ENCODE measurements around the gene TCF4. TPM values are rescaled to one million over a fixed set of nuclear protein-coding genes. Genes with fewer than 3 reads are reported as not detected.

The TCF4 gene
- total RNA-seq, 4 donors from 2014 or later = 30.3 to 51.1 (median 40.1) TPM

DNA sequence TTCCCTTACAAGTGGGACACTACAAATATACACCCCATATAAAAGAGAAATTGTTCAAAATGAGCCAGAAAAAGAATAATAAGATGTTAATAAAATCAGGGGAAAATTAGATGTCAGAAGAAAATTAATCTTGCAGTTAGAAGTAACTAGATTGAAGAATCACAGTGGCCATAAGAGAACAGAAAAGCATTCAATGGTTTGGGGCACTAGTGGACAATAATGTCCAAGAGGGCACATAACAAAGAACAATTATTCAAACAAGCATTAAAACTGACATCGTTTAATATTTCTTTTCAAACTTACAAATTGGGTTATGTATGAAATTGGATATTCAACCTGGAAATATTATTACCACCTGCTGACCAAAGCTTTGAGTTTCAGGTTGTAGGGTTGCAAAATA is 12.9 kb downstream of the TCF4 start:
- Histone ChIP-seq H3K27ac (no peak overlapping the region), H3K27me3 (no peaks in the 10 kb centered on the region), H3K4me3 (no peak overlapping the region), H3K4me1 (peaks cover 0 to 2% (median 0%) of the 10 kb centered on the region in 4 donors), H3K9me3 (no peaks in the 10 kb centered on the region), H3K36me3 (no peaks in the 10 kb centered on the region)
- intact Hi-C loops (cut with DNase I; ENCODE audit: low total_unique reads) (no loop called here), in situ Hi-C loops (cut with MboI; ENCODE audit: low pct_ligation_motif_present in 1 of 4, low pct_unique_long_range_greater_than_20kb in 1 of 4, low sequenced_read_pairs in 3 of 4) (loop anchor here in 3 of 4 donors (25.0 kb wide), 3 partner anchors 163 to 338 kb away; no protein-coding TSS in a partner anchor)
- TF ChIP-seq, protein P1, sequence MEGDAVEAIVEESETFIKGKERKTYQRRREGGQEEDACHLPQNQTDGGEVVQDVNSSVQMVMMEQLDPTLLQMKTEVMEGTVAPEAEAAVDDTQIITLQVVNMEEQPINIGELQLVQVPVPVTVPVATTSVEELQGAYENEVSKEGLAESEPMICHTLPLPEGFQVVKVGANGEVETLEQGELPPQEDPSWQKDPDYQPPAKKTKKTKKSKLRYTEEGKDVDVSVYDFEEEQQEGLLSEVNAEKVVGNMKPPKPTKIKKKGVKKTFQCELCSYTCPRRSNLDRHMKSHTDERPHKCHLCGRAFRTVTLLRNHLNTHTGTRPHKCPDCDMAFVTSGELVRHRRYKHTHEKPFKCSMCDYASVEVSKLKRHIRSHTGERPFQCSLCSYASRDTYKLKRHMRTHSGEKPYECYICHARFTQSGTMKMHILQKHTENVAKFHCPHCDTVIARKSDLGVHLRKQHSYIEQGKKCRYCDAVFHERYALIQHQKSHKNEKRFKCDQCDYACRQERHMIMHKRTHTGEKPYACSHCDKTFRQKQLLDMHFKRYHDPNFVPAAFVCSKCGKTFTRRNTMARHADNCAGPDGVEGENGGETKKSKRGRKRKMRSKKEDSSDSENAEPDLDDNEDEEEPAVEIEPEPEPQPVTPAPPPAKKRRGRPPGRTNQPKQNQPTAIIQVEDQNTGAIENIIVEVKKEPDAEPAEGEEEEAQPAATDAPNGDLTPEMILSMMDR (IDR thresholded peaks at IDR 0.05) = no peak
- no peak for TF ChIP-seq POLR2AphosphoS5 (IDR thresholded peaks at IDR 0.05)
- TF ChIP-seq EP300 (IDR thresholded peaks at IDR 0.05; ENCODE audit: low read depth) = no peak
- no peak for TF ChIP-seq POLR2A (IDR thresholded peaks at IDR 0.05)
- 92 to 98% methylated on average over 1 of the region's 1 CpG for WGBS, 2 donors (ENCODE audit: low coverage in 1 of 2)
- DNase-seq = no peak

- H3K36me3 ChIP-seq = no peaks in the 10 kb centered on the region
- 89 to 100% methylated on average over 1 to 2 of the region's 2 CpGs for WGBS, 2 donors (ENCODE audit: low coverage in 1 of 2)
- DNase-seq = no peak
- no peak overlapping the region for H3K4me3 ChIP-seq
- H3K27ac ChIP-seq = no peak overlapping the region
- no peak for TF ChIP-seq POLR2A (IDR thresholded peaks at IDR 0.05)
- no peak for TF ChIP-seq POLR2AphosphoS5 (IDR thresholded peaks at IDR 0.05)
- TF ChIP-seq, protein P1 (IDR thresholded peaks at IDR 0.05) = no peak
- TF ChIP-seq EP300 (IDR thresholded peaks at IDR 0.05; ENCODE audit: low read depth) = no peak
- H3K9me3 ChIP-seq = no peaks in the 10 kb centered on the region
- in situ Hi-C loops (cut with MboI; ENCODE audit: low pct_ligation_motif_present in 1 of 4, low pct_unique_long_range_greater_than_20kb in 1 of 4, low sequenced_read_pairs in 3 of 4) (no loop called here), intact Hi-C loops (cut with DNase I; ENCODE audit: low total_unique reads) (no loop called here)
- no peaks in the 10 kb centered on the region for H3K4me1 ChIP-seq
- no peaks in the 10 kb centered on the region for H3K27me3 ChIP-seq
Observed at GRCh38 chr18:55573386-55573785, 14.6 kb downstream of the TCF4 start.

- no peak overlapping the region for H3K27ac ChIP-seq
- intact Hi-C loops (cut with DNase I; ENCODE audit: low total_unique reads) = no loop called here
- TF ChIP-seq POLR2A (IDR thresholded peaks at IDR 0.05) (no peak), EP300 (IDR thresholded peaks at IDR 0.05; ENCODE audit: low read depth) (no peak), POLR2AphosphoS5 (IDR thresholded peaks at IDR 0.05) (no peak)
- TF ChIP-seq, protein P1 (IDR thresholded peaks at IDR 0.05) = no peak
Observed at GRCh38 chr18:55570966-55571365, 17.0 kb downstream of the TCF4 start.

GRCh38 chr18:55566456-55566935 is 21.5 kb downstream of the TCF4 start:
- no peaks in the 10 kb centered on the region for H3K27me3 ChIP-seq
- 58 to 86% methylated on average over 1 to 2 of the region's 2 CpGs for WGBS, 2 donors (ENCODE audit: low coverage in 1 of 2)
- H3K4me1 ChIP-seq = no peaks in the 10 kb centered on the region
- in situ Hi-C loops (cut with MboI; ENCODE audit: low pct_ligation_motif_present in 1 of 4, low pct_unique_long_range_greater_than_20kb in 1 of 4, low sequenced_read_pairs in 3 of 4) (no loop called here), intact Hi-C loops (cut with DNase I; ENCODE audit: low total_unique reads) (no loop called here)
- DNase-seq = no peak
- H3K4me3 ChIP-seq = no peak overlapping the region
- TF ChIP-seq POLR2AphosphoS5 (IDR thresholded peaks at IDR 0.05) (no peak), EP300 (IDR thresholded peaks at IDR 0.05; ENCODE audit: low read depth) (no peak), POLR2A (IDR thresholded peaks at IDR 0.05) (no peak)
- TF ChIP-seq, protein P1 (IDR thresholded peaks at IDR 0.05) = no peak
- H3K9me3 ChIP-seq = peaks cover 0 to 4% of the 10 kb centered on the region in 2 donors
- H3K27ac ChIP-seq = no peak overlapping the region
- H3K36me3 ChIP-seq = no peaks in the 10 kb centered on the region

More at GRCh38 chr18:55570966-55571365, 17.0 kb downstream of the TCF4 start:
- in situ Hi-C loops (cut with MboI; ENCODE audit: low pct_ligation_motif_present in 1 of 4, low pct_unique_long_range_greater_than_20kb in 1 of 4, low sequenced_read_pairs in 3 of 4) = no loop called here
- H3K4me1 ChIP-seq = no peaks in the 10 kb centered on the region
- H3K36me3 ChIP-seq = no peaks in the 10 kb centered on the region
- no peak overlapping the region for H3K4me3 ChIP-seq
- peaks cover 0 to 4% of the 10 kb centered on the region in 2 donors for H3K9me3 ChIP-seq
- no peaks in the 10 kb centered on the region for H3K27me3 ChIP-seq
- no peak for DNase-seq
